Measurements from ENCODE around the gene WEE1. TPM values are rescaled to one million over a fixed set of nuclear protein-coding genes. Genes with fewer than 3 reads are reported as not detected.

The WEE1 gene
- total RNA-seq, 1 experiment from 2014 or later = 34.5 TPM

- BruUV-seq (replicated peaks) = no TSS peak
- DNase-seq (ENCODE audit: unreplicated experiment) = no peak
- Mint-ChIP-seq H3K4me3 (ENCODE audit: unreplicated experiment) (no peak overlapping the region), H3K27me3 (ENCODE audit: insufficient read depth, unreplicated experiment) (no peaks in the 10 kb centered on the region), H3K27ac (ENCODE audit: low read depth, unreplicated experiment) (peak overlapping the region; percentile 44), H3K36me3 (ENCODE audit: insufficient read depth, unreplicated experiment) (no peaks in the 10 kb centered on the region), H3K4me1 (ENCODE audit: insufficient read depth, unreplicated experiment) (peaks cover 20% of the 10 kb centered on the region), H3K9me3 (ENCODE audit: unreplicated experiment) (no peaks in the 10 kb centered on the region)
- TF ChIP-seq CTCF (IDR thresholded peaks at IDR 0.05; ENCODE audit: unreplicated experiment) = no peak
- intact Hi-C loops (cut with micrococcal nuclease) = no loop called here
- ChIA-PET CTCF (interaction anchor here (0.6 kb wide), 1 partner anchor 35 kb away, joined by 3 read pairs; no protein-coding TSS in a partner anchor), POLR2A (interaction anchor here (0.6 to 5.9 kb wide), 4 partner anchors 32 to 225 kb away, joined by 3 to 125 read pairs (median 3); partner anchors contain the start of gene IPO7)
These were observed 35.7 kb downstream of the WEE1 start for GRCh38 chr11:9609002-9609759.

GRCh38 chr11:9609841-9610240 lies 36.4 kb downstream of the WEE1 start:
- CTCF ChIA-PET = interaction anchor here (0.6 kb wide), 1 partner anchor 35 kb away, joined by 3 read pairs; no protein-coding TSS in a partner anchor
- peak overlapping the region; percentile 44 for H3K27ac Mint-ChIP-seq (ENCODE audit: low read depth, unreplicated experiment)

GRCh38 chr11:9613118-9613829 lies 39.8 kb downstream of the WEE1 start:
- Mint-ChIP-seq H3K36me3 (ENCODE audit: insufficient read depth, unreplicated experiment) (no peaks in the 10 kb centered on the region), H3K4me3 (ENCODE audit: unreplicated experiment) (peak overlapping the region; percentile 77), H3K9me3 (ENCODE audit: unreplicated experiment) (no peaks in the 10 kb centered on the region), H3K27me3 (ENCODE audit: insufficient read depth, unreplicated experiment) (no peaks in the 10 kb centered on the region), H3K27ac (ENCODE audit: low read depth, unreplicated experiment) (peak overlapping the region; percentile 97), H3K4me1 (ENCODE audit: insufficient read depth, unreplicated experiment) (peaks cover 35% of the 10 kb centered on the region)
- POLR2A ChIA-PET = interaction anchor here (0.5 to 5.9 kb wide), 29 partner anchors 10 to 697 kb away, joined by 3 to 125 read pairs (median 4); partner anchors contain the start of genes SWAP70, WEE1 and ZNF143
- CTCF ChIA-PET = interaction anchor here (0.5 to 4.5 kb wide), 32 partner anchors 9 to 650 kb away, joined by 3 to 44 read pairs (median 4); partner anchors contain the start of gene SWAP70
- peak; percentile 94 for DNase-seq (ENCODE audit: unreplicated experiment)
- intact Hi-C loops (cut with micrococcal nuclease) = loop anchor here (1.0 to 10.0 kb wide), 6 partner anchors 36 to 709 kb away; partner anchors contain the start of genes ADM and ZNF143
- BruUV-seq (replicated peaks) = TSS peak; percentile 90
- peak; percentile 92 for TF ChIP-seq CTCF (IDR thresholded peaks at IDR 0.05; ENCODE audit: unreplicated experiment)

More at GRCh38 chr11:9609841-9610240, 36.4 kb downstream of the WEE1 start:
- peaks cover 20% of the 10 kb centered on the region for H3K4me1 Mint-ChIP-seq (ENCODE audit: insufficient read depth, unreplicated experiment)
- intact Hi-C loops (cut with micrococcal nuclease) = loop anchor here (5.0 to 10.0 kb wide), 3 partner anchors 365 to 712 kb away; partner anchors contain the start of gene ADM
- H3K9me3 Mint-ChIP-seq (ENCODE audit: unreplicated experiment) = no peaks in the 10 kb centered on the region
- no peak overlapping the region for H3K4me3 Mint-ChIP-seq (ENCODE audit: unreplicated experiment)
- no peaks in the 10 kb centered on the region for H3K27me3 Mint-ChIP-seq (ENCODE audit: insufficient read depth, unreplicated experiment)
- no peaks in the 10 kb centered on the region for H3K36me3 Mint-ChIP-seq (ENCODE audit: insufficient read depth, unreplicated experiment)
- TF ChIP-seq CTCF (IDR thresholded peaks at IDR 0.05; ENCODE audit: unreplicated experiment) = no peak
- DNase-seq (ENCODE audit: unreplicated experiment) = peak; percentile 27
- BruUV-seq (replicated peaks) = no TSS peak
- POLR2A ChIA-PET = interaction anchor here (0.6 to 5.9 kb wide), 4 partner anchors 32 to 226 kb away, joined by 3 to 125 read pairs (median 24); partner anchors contain the start of genes IPO7 and WEE1
